Measurements from ENCODE around the gene CCDC107.
"Not testable (repeated sequence)": the region's sequence is repeated elsewhere in the genome, so short reads cannot be mapped to it uniquely, and the experiment has no call there.

Gene CCDC107, protein sequence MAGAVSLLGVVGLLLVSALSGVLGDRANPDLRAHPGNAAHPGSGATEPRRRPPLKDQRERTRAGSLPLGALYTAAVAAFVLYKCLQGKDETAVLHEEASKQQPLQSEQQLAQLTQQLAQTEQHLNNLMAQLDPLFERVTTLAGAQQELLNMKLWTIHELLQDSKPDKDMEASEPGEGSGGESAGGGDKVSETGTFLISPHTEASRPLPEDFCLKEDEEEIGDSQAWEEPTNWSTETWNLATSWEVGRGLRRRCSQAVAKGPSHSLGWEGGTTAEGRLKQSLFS

DNA sequence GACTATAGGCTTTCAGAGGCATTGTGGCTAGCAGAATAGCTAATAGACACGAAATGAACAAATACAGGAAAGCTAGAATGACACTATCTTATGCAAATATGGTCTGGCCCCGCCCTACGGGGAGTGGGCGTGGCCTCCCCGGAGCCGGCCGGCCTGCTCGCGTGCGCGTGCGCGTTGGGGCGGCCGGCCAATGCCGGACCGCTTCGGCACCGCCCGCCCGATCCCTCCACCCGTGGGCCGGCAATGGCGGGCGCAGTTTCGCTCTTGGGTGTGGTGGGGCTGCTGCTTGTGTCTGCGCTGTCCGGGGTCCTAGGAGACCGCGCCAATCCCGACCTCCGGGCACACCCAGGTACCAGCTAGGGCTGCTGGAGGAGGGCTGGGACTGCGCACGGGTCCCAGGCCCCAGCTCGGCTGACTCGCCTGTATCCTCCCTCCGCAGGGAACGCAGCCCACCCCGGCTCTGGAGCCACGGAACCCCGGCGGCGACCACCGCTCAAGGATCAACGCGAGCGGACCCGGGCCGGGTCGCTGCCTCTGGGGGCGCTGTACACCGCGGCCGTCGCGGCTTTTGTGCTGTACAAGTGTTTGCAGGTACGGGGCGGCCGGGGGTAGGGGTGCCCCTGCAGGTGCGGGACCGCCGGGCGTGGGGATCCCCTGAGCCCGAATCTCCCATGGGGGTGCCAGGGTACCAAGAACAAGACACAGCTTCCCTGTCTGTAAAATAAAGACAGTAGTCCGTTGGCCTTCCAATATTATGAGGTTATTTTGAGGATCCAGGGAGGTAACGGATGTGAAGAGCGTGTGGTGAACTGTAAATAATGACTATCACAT lies at the start of gene CCDC107:
TSS of gene CCDC107 (plus strand) at position 156 of the 831 bp plus-strand sequence. CDS start at position 244, 88 bp downstream.
- FAIRE-seq, result no peak
- DNase-seq (ENCODE audit: insufficient read length, low spot score), result peak; percentile 65

DNA sequence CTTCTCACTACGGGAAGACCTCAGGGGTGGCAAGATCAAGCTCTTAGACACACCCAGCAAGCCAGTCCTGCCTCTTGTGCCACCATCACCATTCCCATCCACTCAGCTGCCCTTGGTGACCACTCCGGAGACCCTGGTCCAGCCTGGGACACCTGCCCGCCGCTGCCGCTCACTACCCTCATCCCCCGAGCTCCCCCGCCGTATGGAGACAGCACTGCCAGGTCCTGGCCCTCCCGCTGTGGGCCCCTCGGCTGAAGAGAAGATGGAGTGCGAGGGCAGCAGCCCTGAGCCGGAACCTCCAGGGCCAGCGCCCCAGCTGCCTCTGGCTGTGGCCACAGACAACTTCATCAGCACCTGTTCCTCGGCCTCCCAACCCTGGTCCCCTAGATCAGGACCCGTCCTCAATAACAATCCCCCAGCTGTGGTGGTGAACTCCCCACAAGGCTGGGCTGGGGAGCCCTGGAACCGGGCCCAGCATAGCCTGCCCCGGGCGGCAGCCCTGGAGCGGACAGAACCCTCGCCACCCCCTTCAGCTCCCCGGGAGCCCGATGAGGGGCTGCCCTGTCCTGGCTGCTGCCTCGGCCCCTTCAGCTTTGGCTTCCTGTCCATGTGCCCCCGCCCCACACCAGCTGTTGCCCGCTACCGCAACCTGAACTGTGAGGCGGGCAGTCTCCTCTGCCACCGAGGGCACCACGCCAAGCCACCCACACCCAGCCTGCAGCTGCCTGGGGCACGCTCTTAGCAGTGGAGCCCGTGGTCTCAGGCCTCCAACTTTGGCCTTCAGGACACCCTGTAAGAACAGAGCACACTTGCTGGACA lies 48.9 kb upstream of the CCDC107 start:
- FAIRE-seq (no peak), DNase-seq (ENCODE audit: insufficient read length, low spot score) (no peak)

DNA sequence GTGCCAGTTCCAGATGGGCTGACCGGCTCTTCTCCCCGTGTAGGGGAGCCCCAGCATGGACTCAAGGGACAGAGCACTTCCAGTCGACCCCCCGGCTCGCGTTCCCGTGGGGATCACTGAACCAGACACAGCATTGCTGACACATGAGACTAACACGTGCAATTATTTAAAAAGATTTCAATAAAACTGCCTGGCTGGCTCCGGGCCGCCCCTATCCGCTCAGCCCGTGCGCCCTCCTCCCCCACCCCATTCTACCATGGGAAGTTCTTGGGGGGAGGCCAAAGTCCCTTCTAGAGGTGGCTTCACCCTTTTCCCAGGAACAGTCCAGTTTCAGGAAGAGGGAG lies 48.3 kb upstream of the CCDC107 start:
- no peak for FAIRE-seq
- no peak for DNase-seq (ENCODE audit: insufficient read length, low spot score)

DNA sequence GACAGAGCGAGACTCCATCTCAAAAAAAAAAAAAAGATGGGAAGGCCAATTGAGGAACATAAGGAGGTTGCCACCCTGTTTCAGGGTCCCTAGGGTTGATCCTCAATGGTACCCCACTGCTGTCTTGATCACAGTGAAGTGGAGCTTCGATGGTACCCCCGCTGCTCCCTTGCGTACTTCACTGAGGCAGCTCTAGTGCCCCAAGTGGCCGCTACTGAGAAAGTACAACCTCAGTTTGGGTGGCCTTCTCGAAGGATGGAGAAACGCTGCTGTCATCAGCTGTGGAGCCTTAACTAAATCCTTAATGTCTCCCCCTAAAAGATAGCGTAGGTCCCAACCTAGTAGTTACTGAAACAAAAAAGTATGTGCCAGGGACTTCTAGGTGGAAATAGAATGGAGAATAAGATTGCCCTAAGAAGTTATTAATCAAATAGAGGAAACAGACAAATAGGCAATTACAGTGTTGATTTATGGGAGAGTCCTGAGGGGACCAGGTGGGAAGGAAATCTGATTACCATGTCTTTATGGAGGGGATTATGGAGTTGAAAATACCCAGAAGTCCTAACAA lies 46.8 kb upstream of the CCDC107 start:
- no peak for FAIRE-seq
- DNase-seq (ENCODE audit: insufficient read length, low spot score), result peak; percentile 17

DNA sequence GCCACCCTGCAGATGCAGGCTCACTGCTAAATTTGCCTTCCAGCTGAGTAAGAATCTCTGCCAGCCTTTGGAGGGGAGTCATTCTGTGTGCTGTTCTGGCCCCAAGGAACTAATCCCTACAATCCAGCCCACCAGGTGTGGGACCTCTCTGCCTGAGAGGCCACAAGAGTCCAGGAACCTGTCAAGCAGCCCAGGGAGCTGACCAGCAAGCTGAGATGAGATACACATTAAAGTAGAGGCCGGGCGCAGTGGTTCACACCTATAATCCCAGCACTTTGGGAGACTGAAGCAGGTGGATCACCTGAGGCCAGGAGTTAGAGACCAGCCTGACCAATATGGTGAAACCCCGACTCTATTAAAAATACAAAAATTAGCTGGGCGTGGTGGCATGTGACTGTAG lies 46.0 kb upstream of the CCDC107 start:
- not testable (repeated sequence) for FAIRE-seq; DNase-seq (ENCODE audit: insufficient read length, low spot score)

DNA sequence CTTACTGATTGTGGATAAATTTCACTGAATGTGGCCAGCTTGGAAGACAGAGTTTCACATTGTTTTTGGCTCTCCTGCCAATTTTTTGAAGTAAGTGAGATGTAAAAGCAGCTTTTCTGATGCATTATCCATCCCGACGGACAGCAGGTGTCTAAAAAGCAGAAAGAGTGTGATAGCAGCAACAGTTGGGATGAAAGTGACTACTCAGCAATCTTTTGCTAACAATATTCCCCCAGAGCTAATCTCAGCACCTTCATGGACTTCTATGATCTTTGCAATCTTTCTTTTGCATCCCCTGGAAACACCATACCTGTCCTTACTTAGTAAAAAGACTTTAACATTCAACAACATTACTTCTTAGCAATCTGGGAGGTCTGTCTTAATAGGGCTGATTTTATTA lies 45.2 kb upstream of the CCDC107 start:
- FAIRE-seq (no peak), DNase-seq (ENCODE audit: insufficient read length, low spot score) (no peak)

DNA sequence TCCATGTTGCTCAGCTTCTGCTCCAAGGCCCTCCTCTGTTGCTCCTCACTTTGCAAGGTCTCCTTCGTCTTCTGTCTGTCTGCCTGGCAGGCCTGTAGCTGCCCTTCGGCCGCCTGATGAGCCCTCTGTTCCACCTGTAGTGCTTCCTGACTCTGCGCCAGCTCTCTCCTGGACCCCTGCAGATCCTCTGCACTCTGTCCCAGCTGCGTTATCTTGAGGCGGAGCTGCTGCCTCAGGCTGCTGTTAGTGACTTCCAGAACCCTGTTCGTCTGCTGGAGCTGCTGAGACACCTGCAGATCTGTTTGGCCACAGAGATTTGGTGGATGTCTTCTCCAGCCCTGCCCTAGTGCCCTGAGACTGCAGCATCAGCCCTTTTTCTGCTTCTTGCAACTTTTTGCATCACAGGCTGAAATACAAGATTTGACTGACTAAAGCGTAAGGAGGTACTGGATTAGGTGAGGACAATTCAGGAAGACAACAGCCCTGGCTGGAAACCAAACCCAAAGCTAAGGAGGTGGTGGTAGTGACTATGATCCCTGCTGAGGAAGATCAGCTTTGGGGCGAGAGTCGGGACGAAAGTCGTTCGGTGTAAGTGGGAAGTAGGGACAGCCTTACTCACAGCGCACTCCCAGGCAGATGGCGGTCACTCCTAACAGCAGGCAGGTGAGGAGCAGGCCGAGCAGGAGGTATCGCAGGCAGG lies 42.0 kb upstream of the CCDC107 start:
- DNase-seq (ENCODE audit: insufficient read length, low spot score), result no peak
- FAIRE-seq, result no peak

DNA sequence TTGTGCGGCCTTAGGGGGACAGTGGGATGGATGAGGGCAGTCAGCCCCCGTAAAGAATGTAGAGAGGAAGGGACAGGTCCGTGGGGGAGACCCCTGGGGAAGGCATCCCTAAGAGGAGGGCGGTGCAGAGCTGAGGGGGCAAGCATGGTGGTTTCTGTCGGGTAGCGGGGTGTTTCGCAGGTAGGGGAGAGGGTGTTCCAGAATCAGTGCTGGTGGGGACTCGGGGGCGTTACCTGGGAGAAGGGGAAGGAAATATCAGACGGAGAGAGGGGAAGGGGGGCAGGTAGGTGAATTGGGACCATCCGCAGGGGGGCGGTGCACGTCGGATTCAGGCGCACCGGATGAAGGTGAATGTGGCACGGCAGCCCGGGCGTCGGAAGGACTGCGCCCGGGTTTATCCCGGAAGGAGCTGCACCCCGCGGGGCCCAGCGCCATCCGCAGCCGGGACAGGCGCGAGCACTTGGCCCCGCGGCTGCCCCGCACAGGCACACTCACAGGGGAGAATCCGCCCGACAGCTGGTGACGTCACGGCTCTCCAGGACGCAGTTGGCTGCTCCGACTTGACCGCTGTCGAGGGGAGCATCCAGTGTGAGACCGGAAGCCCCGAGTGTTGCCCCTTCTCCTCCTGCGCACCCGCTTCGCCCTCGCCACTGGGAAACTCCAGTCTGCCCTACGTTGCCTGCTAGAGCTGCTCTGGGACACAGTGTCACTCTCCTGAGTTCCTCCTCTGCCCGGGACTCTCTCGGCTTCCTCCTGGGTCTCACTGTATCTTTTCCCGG lies 41.2 kb upstream of the CCDC107 start:
- FAIRE-seq (no peak), DNase-seq (ENCODE audit: insufficient read length, low spot score) (no peak)

DNA sequence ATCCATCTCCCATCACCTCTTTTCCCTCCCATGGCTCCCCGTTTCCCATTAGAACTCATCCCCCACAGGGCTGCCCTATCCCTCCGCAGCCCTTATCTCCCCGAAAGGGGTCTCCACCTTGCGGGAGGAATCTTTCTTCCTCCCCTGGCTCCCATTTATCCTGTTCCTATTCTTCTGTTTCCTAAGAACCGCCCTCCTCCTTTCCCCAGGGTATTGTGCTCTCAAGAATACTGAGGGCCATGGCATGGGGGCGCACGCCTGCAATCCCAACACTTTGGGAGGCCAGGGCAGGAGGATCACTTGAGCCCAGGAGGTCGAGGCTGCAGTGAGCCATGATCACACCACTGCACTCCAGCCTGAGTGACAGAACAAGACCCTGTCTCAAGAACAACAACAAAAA lies 40.5 kb upstream of the CCDC107 start:
- FAIRE-seq (no peak), DNase-seq (ENCODE audit: insufficient read length, low spot score) (no peak)

DNA sequence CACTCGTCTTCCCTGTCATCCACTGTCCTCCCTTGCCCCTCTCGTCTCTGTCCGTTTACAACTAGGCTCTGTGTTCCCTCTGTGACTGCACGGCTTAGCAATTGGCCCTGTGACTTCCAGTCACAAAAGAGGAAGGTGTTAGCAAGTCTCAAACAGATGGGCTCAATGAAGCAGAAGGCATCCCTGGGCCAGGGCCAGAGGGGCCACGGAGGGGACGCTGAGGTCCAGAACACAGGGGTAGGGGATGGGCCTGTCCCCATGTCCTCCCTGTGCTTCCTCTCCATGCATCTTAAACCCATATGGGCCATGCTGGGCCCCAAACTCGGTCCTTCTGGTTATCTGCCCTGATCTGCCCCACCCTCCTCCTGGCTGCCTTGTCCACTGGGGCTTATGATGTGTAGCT lies 39.8 kb upstream of the CCDC107 start, which contains the start of gene CD72:
TSS of gene CD72 (minus strand) at position 89 of the 403 bp plus-strand sequence. CDS start 110 bp downstream, outside the sequence.
- FAIRE-seq (no peak), DNase-seq (ENCODE audit: insufficient read length, low spot score) (no peak)

DNA sequence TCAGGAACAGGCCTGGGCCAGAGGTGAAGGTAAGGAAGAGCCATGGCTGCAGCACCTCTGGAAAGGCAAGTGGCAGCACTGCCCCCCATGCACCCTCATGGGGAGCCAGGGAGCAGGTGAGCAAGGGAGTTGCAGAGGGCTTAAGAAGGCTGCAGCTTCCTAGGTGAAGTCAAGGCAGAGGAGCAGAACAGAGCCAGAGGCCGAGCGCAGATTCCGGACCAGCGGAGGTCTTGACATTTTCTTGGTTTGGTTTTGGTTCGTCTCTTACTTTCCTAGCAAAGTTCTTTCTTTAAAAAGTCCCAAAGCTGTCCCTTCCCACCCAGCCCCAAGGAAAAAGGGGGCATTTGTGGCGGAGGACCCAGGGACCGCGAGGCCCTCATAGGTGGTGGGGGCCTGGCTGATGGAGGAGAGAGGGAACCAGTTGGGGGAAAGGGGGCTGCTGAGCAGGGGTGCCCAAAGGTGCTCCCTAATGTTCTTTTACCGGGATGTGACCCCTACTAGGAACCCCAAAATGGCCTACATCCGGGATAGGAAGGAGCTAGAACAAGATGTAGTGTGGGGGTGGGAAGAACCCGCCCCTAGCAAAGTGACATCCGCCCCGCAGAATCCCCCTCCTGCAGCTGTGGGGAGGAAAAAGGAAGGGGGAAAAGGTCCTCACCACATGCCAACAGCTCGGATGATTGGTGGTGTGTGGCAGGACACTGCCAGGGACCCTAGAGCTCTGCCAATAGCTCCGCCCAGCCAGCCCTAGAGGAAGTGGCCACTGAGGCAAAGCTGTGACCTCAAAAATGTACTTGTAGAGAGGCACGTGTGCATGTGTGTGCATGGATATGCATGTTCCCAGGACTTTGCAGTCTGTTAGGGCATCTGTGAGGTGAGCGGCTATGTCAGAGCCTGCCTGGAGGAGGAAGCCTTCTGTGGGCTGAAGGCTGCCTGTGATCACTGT lies 39.0 kb upstream of the CCDC107 start:
- no peak for DNase-seq (ENCODE audit: insufficient read length, low spot score)
- no peak for FAIRE-seq

DNA sequence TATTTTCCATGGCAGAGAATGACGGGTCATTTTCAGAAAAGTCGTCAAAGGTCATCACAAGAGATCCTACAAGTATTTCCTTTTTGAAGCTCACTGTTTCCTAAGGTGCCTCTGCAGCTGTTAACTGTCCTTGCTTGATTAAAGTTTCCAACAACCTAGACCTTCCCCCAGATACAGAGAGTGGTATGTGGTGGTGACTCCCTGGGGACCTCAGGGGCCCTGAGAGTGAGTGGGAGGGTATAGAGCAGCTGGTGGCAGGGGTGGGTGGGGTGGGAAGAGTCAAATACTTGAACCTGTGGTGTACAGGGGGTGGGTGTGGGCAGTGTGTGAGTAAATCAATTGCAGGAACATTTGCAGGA lies 38.3 kb upstream of the CCDC107 start:
- DNase-seq (ENCODE audit: insufficient read length, low spot score) (no peak), FAIRE-seq (no peak)

DNA sequence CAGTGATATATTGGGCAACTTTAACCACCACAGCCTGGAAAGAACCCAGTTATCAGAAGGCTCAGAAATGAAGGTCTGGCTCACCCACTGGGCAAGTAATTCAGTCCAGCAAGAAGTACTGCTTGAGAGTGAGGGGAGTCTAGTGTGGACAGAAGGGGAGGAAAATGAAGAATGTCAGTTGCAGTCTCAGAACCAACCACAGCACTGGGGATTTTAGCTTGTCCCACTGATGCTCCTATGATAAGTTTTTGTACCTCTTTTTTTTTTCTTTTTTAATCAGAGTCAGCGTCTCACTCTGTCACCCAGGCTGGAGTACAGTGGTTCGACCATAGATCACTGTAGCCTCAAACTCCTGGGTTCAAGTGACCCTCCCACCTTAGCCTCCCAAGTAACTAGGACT lies 30.5 kb upstream of the CCDC107 start:
- no peak for FAIRE-seq

DNA sequence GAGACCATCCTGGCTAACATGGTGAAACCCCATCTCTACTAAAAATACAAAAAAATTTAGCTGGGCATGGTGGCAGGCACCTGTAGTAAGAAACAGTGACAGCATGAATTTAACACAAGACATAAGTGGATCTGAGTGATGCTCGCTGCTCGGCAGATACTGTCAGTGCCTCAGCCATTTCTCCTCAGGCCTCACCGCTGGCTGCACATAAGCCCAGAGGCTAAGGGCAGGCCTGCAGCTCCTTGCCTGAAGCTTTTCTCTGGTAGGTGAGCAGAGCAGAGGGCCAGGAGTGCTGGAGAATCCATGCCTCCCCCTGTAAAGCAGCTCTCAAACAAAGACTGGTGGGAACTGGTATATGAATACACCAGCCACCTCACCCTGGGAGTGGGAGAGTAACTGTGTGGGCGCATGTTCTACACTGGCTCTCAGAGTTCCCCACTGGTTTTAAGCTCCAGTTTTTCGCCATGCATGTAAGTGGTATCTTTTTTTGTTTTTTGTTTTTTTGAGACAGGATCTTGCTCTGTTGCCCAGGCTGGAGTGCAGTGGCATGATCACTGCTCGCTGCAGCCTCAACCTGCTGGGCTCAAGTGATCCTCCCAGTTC lies 29.6 kb upstream of the CCDC107 start:
- no peak for FAIRE-seq
- no peak for DNase-seq (ENCODE audit: insufficient read length, low spot score)

More for the DNA sequence above, 30.5 kb upstream of the CCDC107 start:
- DNase-seq (ENCODE audit: insufficient read length, low spot score), result no peak

DNA sequence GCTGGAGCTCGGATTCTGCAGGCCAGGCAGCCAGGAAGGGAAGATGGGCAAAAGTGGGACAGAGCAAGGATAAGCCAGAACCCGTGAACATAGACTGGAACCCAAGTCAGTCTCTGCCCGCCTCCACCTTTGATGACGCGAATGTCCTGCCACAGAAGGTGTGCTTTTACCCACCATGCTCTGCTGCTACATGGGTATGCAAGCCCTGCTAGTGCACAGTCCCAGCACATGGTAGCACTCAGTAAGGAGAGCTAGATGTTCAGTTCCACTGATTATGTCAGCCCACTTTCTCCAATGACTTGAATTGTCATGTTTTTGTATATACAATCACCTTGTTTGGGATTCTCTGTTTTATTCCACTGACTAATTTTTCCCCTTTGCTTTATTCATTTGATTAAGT lies 28.5 kb upstream of the CCDC107 start:
- no peak for FAIRE-seq
- no peak for DNase-seq (ENCODE audit: insufficient read length, low spot score)

DNA sequence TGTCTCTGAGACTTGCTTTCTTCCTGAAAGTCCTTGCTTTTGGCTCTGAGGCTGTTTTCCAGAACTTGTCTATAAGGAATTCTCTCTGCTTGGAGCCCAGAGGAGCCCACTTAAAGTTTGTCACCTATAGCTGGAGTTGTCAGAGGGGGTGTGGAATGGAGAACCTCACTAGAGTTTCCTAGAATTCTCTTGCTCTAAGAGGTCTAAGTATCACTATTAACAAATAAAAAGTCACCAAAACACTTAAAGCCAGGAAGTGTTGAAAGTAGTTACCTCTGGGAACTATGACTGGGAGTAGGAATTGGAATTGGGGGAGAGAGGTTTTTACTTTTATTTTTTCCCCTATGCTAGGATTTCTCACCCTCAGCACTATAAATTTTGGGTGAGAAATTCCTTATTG lies 22.4 kb upstream of the CCDC107 start:
- FAIRE-seq (no peak), DNase-seq (ENCODE audit: insufficient read length, low spot score) (no peak)

DNA sequence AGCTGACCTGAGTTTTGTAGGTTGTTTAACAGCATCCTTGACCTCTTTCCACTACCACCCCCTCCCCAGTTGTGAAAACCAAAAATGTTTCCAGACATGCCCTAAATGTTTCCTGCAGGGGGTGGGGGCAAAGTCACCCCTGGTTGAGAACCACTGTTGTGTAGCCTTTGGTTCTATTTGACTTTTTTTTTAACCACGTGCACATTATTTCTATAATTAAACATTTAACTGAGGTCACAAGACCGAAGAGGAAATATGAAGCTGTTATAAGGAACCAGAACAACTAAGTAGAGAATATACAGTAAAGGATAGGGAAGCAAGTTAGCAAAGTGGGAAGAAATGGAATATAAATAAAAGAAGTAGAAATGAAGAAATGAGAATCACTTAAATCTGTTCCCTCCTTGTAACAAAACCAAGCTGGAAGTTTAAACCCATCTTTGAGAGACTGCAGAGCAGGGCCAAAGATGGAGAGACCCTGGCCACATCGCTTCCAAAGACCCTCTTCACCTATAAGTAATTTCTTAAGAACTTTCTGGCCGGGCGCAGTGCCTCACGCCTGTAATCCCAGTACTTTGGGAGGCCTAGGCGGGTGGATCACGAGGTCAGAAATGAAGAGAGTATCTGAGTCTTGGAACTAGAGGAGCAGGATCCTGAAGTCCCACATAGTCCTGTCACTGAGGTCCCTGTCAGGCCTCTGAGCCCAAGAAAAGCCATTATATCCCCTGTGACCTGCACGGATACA lies 21.8 kb upstream of the CCDC107 start:
- DNase-seq (ENCODE audit: insufficient read length, low spot score) (no peak), FAIRE-seq (no peak)
